Subcutaneous abdominal adipose tissue (tissue), 5 donors: Measurements from ENCODE around the gene ZNF221.
A peak's percentile ranks its signal among the peaks of the same experiment; 100 is the strongest.

Experiments used
- H3K27ac ChIP-seq: one replicate; pipeline ENCODE4 v1.7.0; 2013; ENCODE audit warnings: low read depth, mild to moderate bottlenecking, inconsistent platforms, low read length, moderate library complexity
- H3K27me3 ChIP-seq, 5 donors: one replicate each; pipeline ENCODE4 v1.7.0; 2013; ENCODE audit warnings: low read length in 5 of 5, inconsistent platforms in 1 of 5; ENCODE audit not compliant: control insufficient read depth in 5 of 5, insufficient read depth in 4 of 5
- H3K36me3 ChIP-seq, 5 donors: one replicate each; pipeline ENCODE4 v1.7.0; 2013; ENCODE audit warnings: low read length in 5 of 5; ENCODE audit not compliant: control insufficient read depth in 5 of 5, insufficient read depth in 5 of 5
- H3K4me1 ChIP-seq, 5 donors: one replicate each; pipeline ENCODE4 v1.7.0; 2013; ENCODE audit warnings: low read length in 5 of 5, mild to moderate bottlenecking in 3 of 5, moderate library complexity in 1 of 5; ENCODE audit not compliant: control insufficient read depth in 5 of 5, insufficient read depth in 5 of 5
- H3K4me3 ChIP-seq, 5 donors: one replicate each; pipeline ENCODE4 v1.7.0; 2013; ENCODE audit warnings: low read length in 5 of 5, low read depth in 1 of 5
- H3K9ac ChIP-seq, 5 donors: one replicate each; pipeline ENCODE4 v1.7.0; 2013; ENCODE audit warnings: low read length in 5 of 5, mild to moderate bottlenecking in 4 of 5, moderate library complexity in 3 of 5
- H3K9me3 ChIP-seq, 5 donors: one replicate each; pipeline ENCODE4 v1.7.0; 2013; ENCODE audit warnings: low read length in 5 of 5; ENCODE audit not compliant: control insufficient read depth in 5 of 5
- donor health status: healthy.
- donor health status: healthy.
- donor health status: healthy.
- donor health status: healthy.
- donor health status: healthy.

The ZNF221 gene

DNA sequence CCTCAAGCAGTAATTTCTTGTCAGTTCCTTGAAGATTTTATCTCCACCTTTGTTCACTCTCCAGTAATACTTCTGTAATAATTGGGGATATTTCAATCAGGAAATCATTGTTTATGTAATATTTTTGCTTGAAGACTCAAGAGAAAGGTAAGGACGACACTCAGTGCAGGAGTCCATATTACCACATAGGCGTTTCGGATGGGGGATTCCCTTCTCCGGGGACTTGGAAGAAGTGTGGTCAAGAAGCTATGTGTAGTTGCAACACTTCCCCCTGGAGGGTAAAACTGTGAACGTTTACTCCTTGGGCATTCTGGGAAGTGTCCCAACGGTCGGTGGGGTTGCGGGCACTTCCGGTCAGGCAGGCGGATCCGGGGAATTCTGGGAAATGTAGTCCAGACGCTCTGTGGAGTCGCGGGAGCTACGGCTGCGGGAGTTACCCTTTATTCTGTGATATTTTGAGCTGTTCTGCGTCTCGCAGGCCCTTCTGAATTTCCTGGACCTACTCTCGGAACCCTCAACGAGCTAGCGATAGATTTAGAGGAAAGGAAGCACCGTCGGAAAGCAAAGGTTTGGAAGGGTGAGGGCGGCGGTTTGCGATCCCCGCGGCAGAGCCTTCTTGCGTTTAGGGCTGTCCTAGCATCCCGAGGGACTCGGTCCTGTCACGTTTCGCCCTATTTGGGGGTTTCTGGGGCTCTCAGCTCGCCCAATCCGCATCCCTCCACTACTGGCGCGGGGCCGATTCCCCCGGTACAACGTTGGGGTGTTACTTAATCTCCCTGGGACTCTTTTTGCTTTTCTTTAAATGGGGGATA, at the start of gene ZNF221:
Gene ZNF221, plus strand, starts transcription at position 395 of the 812 bp plus-strand sequence. CDS start 11,499 bp downstream, outside the sequence.
- Histone ChIP-seq H3K36me3 (peaks cover 4 to 11% (median 7%) of the 10 kb centered on the region in 5 donors), H3K27ac (peak within 1 kb of the TSS; percentile 46), H3K4me3 (peak within 1 kb of the TSS; percentile 86 to 99 (median 95)), H3K4me1 (peaks cover 3 to 8% (median 5%) of the 10 kb centered on the region in 5 donors), H3K9me3 (peaks cover 12 to 42% (median 40%) of the 10 kb centered on the region in 5 donors), H3K9ac (peak within 1 kb of the TSS; percentile 78 to 95 (median 85)), H3K27me3 (peaks cover 0 to 3% (median 0%) of the 10 kb centered on the region in 5 donors)

DNA sequence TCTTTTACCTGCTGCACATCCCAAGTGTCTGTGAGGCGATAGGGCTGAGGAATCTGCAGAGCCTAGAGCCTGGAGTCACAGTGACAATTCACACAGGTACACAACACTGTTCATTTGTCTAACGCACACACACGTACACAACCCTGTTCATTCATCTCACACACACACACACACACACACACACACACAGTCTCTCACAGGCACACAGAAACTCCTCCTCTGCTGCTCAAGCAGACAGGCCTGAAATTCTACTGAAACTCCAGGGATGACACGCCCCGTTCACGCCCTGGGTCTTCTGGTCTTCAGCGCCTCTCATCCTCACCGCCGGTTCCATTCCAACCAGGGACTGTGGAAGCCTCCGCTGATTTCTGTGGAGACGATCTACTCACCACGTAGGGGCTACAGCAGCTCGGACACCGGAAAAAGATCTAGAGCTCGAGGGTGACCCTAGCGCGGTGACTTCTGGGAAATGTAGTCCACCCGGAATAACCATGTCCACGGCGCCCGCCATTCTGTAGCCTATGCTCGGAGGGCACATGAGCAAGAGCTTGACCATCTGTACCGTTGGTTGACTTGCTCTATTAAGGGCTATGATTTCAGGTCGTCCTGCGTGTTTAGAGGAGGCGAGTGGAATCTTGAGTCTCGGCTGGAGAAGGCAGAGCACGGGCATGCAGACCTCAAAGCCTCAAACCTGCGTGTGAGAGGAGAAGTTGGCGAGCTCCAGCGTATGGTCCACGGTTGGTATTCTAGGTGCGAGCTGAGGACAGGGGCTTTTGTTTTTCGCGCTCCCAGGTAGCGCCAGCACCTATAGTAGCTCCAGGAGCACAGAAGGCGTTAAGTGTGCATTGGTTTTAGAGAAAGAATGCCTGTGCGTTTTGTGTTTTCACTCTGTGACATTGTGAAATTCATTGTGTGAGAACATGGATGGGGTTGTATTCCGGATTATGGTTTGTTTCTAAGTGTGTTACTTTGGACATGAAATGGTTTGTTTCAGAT, 49.3 kb upstream of the ZNF221 start:
- no peaks in the 10 kb centered on the region for H3K27me3 ChIP-seq
- H3K36me3 ChIP-seq, result peaks cover 0 to 12% (median 0%) of the 10 kb centered on the region in 5 donors
- H3K27ac ChIP-seq, result peak overlapping the region; percentile 37
- peaks cover 12 to 74% (median 53%) of the 10 kb centered on the region in 5 donors for H3K9me3 ChIP-seq
- H3K4me1 ChIP-seq, result peaks cover 1 to 17% (median 13%) of the 10 kb centered on the region in 5 donors
- H3K4me3 ChIP-seq, result peak overlapping the region; percentile 84 to 97 (median 92)
- H3K9ac ChIP-seq, result peak overlapping the region in 4 of 5 donors; percentile 33 to 69 (median 42)

DNA sequence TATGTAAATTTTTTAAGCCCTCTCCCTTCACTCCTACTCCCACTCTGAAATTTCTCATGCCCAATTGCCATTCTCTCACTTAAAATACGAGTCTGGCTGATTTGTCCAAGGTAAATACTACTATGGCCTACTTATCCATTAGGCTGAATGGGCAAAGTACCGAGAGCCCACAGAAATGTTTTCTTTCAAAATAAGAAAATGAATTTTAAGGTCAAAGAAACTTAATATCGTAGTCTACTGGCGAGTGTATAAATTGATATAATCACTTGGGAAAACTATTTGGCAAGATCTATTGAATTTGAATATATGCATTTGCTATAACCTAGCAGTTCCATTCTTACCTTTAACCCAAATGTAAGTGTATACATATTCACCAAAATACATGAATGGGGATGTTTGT, 48.6 kb upstream of the ZNF221 start:
- H3K9me3 ChIP-seq, result peaks cover 15 to 74% (median 55%) of the 10 kb centered on the region in 5 donors
- H3K36me3 ChIP-seq, result peaks cover 0 to 8% (median 0%) of the 10 kb centered on the region in 5 donors
- H3K27ac ChIP-seq, result no peak overlapping the region
- H3K27me3 ChIP-seq, result no peaks in the 10 kb centered on the region
- peaks cover 1 to 17% (median 13%) of the 10 kb centered on the region in 5 donors for H3K4me1 ChIP-seq
- H3K9ac ChIP-seq, result no peak overlapping the region
- H3K4me3 ChIP-seq, result peak overlapping the region in 4 of 5 donors; percentile 84 to 97 (median 90)

DNA sequence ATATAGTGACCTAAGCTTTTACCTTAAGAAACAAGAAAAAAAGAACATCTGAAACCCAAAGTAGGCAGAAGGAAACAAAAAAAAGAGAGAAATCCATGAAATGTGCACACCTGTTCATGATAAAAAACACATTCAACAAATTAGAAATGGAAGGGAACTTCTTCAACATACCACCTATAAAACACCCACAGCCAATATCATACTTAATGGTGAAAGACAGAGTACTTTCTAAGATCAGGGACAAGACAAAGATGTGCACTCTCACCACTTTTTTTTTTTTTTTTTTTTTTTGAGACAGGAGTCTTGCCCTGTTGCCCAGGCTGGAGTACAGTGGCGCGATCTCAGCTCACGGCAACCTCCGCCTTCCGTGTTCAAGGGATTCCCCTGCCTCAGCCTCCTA, 45.1 kb upstream of the ZNF221 start:
- H3K9ac ChIP-seq, result no peak overlapping the region
- H3K9me3 ChIP-seq, result peaks cover 31 to 89% (median 74%) of the 10 kb centered on the region in 5 donors
- no peaks in the 10 kb centered on the region for H3K36me3 ChIP-seq
- H3K4me1 ChIP-seq, result peaks cover 1 to 16% (median 12%) of the 10 kb centered on the region in 5 donors
- H3K27ac ChIP-seq, result no peak overlapping the region
- peak overlapping the region in 1 of 5 donors; percentile 35 for H3K4me3 ChIP-seq
- no peaks in the 10 kb centered on the region for H3K27me3 ChIP-seq

GRCh38 chr19:43906774-43907173, 44.3 kb upstream of the ZNF221 start:
- Histone ChIP-seq H3K9me3 (peaks cover 39 to 89% (median 82%) of the 10 kb centered on the region in 5 donors), H3K4me3 (peak overlapping the region in 2 of 5 donors; percentile 32 to 34), H3K36me3 (no peaks in the 10 kb centered on the region)

DNA sequence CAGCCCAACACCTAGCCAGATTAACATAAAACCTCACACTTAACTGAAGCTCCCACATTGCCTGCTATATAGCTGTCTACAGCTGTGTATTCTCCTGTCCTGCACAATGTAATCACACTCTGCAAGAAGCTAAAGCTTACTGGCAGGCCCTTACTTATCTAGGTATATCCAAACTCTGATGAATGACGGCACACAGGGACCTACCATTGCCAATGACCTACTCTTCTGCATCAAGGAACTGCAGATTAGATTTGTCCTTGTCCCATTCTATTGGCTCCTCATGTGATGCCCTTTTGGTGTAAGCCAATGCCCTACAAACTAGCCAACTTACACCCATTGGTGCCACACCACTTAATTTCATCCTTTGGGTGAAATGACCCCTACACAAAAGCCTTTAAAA, 42.4 kb upstream of the ZNF221 start:
- Histone ChIP-seq H3K36me3 (peaks cover 0 to 5% (median 4%) of the 10 kb centered on the region in 5 donors), H3K4me1 (no peaks in the 10 kb centered on the region), H3K27ac (no peak overlapping the region), H3K9ac (no peak overlapping the region), H3K4me3 (peak overlapping the region in 4 of 5 donors; percentile 6 to 55 (median 26)), H3K27me3 (no peaks in the 10 kb centered on the region), H3K9me3 (peaks cover 57 to 94% (median 87%) of the 10 kb centered on the region in 5 donors)

More at GRCh38 chr19:43906774-43907173, 44.3 kb upstream of the ZNF221 start:
- H3K9ac ChIP-seq, result no peak overlapping the region
- no peaks in the 10 kb centered on the region for H3K27me3 ChIP-seq
- H3K27ac ChIP-seq, result no peak overlapping the region
- H3K4me1 ChIP-seq, result peaks cover 0 to 8% (median 5%) of the 10 kb centered on the region in 5 donors

GRCh38 chr19:43910884-43911283, 40.1 kb upstream of the ZNF221 start:
- H3K9ac ChIP-seq, result no peak overlapping the region
- H3K27ac ChIP-seq, result no peak overlapping the region
- peaks cover 0 to 3% (median 0%) of the 10 kb centered on the region in 5 donors for H3K4me1 ChIP-seq
- H3K9me3 ChIP-seq, result peaks cover 70 to 99% (median 94%) of the 10 kb centered on the region in 5 donors
- peaks cover 15 to 28% (median 26%) of the 10 kb centered on the region in 5 donors for H3K36me3 ChIP-seq
- H3K4me3 ChIP-seq, result peak overlapping the region in 3 of 5 donors; percentile 9 to 35 (median 24)
- no peaks in the 10 kb centered on the region for H3K27me3 ChIP-seq

GRCh38 chr19:43913383-43913782, 37.6 kb upstream of the ZNF221 start:
- H3K9ac ChIP-seq, result no peak overlapping the region
- H3K4me3 ChIP-seq, result peak overlapping the region; percentile 19 to 64 (median 37)
- peaks cover 33 to 53% (median 51%) of the 10 kb centered on the region in 5 donors for H3K36me3 ChIP-seq
- peaks cover 0 to 3% (median 0%) of the 10 kb centered on the region in 5 donors for H3K4me1 ChIP-seq
- H3K27ac ChIP-seq, result no peak overlapping the region
- H3K27me3 ChIP-seq, result no peaks in the 10 kb centered on the region
- peaks cover 82 to 98% (median 94%) of the 10 kb centered on the region in 5 donors for H3K9me3 ChIP-seq

- H3K4me3 ChIP-seq, result peak overlapping the region; percentile 19 to 64 (median 37)
- no peaks in the 10 kb centered on the region for H3K27me3 ChIP-seq
- H3K9me3 ChIP-seq, result peaks cover 84 to 98% (median 93%) of the 10 kb centered on the region in 5 donors
- no peak overlapping the region for H3K9ac ChIP-seq
- no peak overlapping the region for H3K27ac ChIP-seq
- H3K36me3 ChIP-seq, result peaks cover 40 to 59% (median 58%) of the 10 kb centered on the region in 5 donors
- peaks cover 0 to 3% (median 0%) of the 10 kb centered on the region in 5 donors for H3K4me1 ChIP-seq
Measured at GRCh38 chr19:43914051-43914450, 37.0 kb upstream of the ZNF221 start.
